Stimulated activated naive CD8-positive, alpha-beta T cell treated with anti-CD3 and anti-CD28 coated beads, Interleukin-15, Interleukin-2, amounts not matched to agents 100 U/mL and 50 U/mL, for 24 hours (primary cell): ENCODE results near the gene PDE4A.
"Not testable (repeated sequence)": the region's sequence is repeated elsewhere in the genome, so short reads cannot be mapped to it uniquely, and the experiment has no call there.

Experiments
- ATAC-seq: fragments of 150-1000 bp; cut with Tn5 transposase; one replicate; pipeline ENCODE4 v1.10.0; 2021
- DNase-seq: peaks from one replicate; pipeline ENCODE4 v3.0.0; 2021

PDE4A gene

DNA sequence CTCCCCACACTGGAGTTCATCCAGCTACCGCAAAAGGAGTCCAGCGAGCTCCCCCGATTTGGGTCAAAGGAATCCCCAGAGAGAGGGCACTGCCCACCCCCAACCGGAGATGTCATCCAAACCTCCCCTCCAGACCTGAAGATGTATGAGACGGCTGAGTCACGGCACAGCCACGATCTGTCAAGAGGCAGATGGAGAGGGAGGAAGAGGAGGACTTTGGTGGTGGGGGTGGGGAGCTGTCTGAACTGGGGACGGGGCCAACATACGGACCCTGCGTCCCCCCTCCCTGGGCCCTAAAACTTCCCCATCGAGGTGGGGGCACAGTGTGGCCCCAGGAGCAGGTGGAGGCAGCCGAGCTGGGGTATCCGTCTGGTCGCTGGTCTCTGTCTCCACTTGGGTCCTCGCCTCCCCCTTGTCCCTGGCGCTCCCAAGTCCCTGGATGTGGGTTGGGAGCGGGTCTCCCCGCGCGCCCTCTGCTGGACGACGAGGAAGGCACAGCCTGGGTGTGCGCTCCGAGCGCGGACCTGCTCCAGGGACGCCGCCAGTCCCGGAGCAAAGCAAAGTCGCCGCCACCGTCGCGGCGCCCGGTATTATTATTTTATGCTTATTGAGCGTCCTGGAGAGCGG lies 3.8 kb downstream of the PDE4A start:
- DNase-seq (peak; percentile 80), ATAC-seq (peak; percentile 14)

DNA sequence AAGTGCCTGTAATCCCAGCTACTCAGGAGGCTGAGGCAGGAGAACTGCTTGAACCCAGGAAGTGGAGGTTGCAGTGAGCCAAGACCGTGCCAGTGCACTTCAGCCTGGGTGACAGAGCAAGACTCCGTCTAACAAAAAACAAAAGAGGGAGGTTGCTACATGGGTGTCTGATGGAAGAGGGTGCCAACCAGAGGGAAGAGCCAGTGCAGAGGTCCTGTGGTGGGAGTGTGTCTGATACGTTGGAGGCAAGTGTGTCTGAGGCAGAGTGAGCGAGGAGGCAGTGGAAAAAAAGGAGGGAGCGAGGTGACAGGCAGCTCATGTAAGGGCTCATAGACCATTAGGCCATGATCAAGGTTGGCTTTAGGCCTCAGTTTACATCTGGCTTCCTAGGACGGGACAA lies 6.8 kb downstream of the PDE4A start:
- ATAC-seq = no peak

DNA sequence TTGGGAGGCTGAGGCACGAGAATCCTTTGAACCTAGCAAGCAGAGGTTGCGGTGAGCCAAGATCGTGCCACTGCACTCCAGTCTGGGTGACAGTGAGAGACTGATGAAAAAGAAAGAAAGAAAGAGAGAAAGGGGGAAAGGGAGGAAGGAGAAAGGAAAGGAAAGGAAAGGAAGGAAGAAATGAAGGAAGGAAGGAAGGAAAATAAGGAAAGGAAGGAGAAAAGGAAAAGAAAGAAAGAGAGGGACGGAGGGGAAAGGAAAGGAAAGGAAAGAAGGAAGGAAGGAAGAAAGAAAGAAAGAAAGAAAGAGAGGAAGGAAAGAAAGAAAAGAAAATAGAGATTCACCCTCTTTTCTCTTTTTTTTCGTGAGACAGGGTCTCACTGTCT lies 8.7 kb downstream of the PDE4A start:
- DNase-seq = no peak
- ATAC-seq = no peak

More for the DNA sequence above, 6.8 kb downstream of the PDE4A start:
- no peak for DNase-seq

DNA sequence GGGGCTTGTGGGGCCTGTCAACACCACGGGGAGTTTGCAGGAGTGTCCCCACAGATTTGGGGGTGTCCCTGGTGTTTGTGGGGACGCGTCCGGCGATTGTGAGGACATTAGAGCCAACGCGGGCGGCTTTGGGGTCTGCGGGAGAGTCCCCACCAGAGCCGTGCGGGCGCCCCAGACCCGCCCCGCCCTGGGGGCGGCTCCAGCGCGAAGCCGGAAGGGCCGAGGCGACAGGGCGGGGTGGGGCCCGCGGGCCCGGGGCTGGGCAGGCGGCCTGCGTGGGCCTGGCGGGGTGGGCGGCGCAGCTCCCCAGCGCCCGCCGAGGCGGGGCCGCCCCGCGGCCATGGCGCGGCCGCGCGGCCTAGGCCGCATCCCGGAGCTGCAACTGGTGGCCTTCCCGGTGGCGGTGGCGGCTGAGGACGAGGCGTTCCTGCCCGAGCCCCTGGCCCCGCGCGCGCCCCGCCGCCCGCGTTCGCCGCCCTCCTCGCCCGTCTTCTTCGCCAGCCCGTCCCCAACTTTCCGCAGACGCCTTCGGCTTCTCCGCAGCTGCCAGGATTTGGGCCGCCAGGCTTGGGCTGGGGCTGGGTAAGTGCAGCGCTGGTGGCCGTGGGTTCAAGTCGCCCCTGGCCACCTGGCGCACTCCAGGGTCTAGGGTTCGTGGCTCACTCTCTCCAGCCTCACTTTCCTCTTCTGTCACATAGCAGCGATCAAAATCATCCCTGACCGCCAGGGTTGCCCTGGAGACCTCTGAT lies 10.3 kb downstream of the PDE4A start:
- ATAC-seq = no peak
- peak; percentile 30 for DNase-seq

DNA sequence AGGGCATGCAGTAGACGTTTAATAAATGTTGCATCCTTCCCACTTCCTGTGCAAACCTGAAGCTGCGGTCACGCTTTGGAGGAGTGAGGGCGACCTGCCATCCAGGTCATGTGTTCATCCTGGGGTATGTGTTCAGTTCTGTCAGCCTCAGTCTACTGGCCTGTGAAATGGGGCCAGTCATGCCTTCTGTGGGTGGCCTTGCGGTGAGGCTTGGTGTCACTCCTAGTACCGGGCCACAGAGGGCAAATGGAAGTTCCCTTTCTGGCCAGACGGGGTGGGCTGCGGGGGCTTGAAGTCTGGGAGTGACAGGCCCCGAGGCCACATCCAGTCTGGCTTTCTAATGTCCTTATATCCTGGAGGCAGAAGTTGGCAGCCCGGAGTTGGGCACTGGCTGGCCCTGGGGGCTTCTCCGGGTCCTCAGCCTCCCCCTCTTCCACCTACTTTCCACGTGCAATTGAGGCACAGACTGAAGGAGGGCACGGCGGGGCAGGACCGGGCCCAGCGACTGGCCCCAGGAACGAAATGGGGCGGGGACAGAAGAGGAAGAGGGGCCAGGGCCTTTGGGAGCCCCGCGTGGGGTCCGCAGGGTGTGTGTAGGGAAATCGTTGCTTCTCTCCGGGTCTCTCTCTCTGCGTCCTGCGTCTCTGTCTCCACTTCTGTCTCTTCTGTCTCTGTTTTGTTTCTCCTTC lies 11.1 kb downstream of the PDE4A start:
- ATAC-seq (peak; percentile 24), DNase-seq (peak; percentile 73)

DNA sequence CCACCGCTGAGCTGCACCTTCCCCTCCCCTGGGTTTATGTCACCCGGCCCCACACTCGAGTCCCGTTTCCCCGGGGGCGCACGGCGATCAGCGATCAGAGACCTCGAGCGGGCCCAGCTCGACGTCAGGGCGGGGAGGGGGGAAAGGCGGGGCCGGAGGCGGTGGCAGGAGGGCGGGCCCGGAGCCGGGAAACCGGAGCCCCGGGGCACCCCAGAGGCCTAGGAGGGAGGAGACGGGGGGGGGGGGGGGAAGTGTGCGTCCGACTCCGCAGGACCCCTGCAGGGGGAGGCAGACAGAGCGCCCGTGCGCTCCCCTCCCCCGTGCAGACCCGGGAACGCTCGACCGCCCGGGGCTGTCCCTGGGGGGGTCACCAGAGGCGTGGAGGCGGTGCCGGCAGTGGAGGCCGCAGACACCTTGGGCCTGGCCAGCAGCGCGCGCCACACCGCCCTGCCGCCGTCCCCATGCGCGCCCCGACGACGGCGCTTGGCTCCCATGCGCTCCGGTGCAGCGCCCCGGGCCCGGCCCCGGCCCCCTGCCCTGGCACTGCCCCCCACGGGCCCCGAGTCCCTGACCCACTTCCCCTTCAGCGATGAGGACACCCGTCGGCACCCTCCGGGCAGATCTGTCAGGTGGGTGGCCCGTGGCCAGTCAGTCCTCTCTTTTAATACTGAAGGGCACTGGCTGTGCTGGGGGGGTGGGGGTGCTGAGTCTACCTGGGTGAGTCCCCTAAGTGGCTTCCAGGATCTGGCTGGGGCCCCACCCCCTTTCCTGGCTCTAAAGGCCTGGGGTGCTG lies 11.8 kb downstream of the PDE4A start:
- DNase-seq (peak; percentile 76), ATAC-seq (no peak)

DNA sequence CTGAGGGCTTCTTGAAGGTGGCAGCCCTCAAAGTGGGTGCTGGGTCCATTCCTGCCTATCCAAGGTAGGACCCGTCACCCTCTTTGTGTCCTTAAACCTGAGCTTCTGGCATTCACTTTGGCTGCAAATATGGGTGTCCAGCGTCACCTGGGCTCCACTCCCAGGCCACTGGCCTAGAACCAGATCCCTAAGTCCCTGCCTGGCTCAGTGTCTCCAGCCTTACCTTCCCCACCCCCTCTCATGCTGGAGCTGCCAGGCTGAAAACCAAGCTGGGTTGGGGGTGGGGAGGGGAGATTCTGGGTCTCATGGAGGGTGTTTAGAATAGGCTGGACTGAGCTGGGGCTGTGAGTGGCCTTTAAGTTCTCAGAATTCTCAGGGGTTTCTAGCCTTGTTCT lies 12.4 kb downstream of the PDE4A start:
- DNase-seq (no peak), ATAC-seq (no peak)

DNA sequence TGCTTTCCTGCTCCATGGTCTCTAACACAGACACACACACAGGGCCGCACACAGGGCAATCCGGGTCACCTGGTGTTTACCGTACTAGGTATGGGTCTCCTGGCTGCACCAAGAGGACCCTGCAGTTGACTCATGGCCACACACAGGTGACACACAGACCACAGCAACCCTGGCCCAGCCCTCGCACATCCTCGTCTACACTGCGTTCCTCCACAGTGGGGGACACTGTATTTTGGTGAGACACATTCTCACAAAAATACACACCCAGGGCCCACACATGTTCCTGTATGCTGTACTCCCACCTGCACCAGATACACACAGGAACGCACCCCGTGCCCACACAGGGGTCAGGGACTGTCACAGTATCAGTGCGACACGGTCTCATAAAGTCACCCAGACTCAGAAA lies 12.8 kb downstream of the PDE4A start:
- DNase-seq (peak; percentile 35), ATAC-seq (peak; percentile 50)

DNA sequence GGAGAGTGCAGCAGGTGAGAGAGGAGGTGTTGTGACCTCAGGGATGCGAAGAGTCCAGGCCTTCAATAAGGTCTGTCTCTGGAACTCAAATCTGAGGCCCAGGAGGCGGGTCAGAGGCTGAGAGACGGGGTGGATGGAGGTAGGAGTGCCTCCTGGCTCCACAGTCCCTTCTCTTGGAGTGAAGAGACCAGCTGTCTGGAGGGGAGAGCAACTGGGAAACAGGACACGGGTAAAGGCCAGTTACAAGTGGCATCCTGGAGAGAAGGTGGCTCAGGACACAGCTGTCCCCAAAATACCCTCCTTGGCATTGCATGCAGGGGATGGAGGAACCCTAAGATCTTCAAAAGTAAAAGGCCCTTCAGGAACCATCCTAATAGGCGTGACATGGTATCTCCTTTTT lies 19.2 kb downstream of the PDE4A start:
- ATAC-seq (no peak), DNase-seq (no peak)

DNA sequence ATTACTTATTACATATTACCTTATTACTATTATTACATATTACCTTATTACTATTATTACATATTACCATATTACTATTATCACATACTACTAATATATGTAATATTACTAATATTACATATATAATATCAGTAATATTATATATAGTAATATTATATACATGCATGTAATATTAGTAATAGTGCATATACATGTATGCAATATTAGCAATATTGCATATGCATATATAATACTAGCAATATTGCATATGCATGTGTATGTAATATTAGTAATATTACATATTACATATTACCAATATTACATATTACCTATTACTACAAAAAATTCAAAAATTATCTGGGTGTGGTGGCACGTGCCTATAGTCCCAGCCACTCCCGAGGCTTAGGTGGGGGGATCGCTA lies 22.4 kb downstream of the PDE4A start:
- ATAC-seq (no peak), DNase-seq (no peak)

DNA sequence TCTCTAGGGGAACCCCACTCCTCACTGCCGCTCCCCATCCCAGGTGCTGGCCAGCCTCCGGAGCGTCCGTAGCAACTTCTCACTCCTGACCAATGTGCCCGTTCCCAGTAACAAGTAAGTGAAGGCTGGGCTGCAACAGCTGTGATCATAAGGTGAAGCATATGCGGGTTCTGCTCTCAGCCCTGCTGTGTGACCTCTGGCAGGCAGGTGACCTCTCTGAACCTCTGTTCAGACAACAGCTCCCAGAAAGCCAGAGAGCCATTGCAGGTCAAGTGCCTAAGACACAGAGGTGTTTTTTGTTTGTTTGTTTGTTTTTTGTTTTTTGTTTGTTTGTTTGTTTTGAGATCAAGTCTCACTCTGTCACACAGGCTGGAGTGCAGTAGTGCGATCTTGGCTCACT lies 28.7 kb downstream of the PDE4A start:
- DNase-seq (no peak), ATAC-seq (no peak)

DNA sequence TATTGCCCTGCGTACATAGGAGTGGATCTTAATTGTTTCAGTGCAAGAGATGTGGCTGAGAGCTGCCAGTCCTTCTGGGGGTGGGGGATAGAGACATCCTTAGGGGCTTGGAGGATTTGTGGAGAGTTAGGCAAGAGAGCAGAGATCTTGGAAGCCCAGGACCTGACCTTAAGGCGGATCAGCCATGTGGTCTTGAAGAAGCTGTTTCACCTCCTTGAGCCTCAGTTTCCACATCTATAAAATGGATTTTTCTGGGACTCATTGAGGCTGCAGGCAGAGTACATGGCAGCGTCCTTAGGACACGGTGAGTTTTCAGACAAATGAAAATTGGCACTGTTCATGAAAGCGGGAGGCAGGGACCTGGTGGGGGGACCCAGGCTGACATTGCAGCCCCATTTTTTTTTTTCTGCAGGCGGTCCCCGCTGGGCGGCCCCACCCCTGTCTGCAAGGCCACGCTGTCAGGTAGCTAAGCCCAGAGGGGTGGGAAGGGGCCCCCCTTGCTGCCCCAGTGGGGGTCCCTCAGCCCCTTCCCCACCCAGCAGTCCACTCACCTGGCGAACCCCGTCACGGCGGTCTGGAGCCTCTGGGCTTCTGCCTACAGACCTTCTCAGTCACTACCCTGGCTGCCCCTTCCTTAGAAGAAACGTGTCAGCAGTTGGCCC lies 30.0 kb downstream of the PDE4A start:
- DNase-seq (no peak), ATAC-seq (no peak)

DNA sequence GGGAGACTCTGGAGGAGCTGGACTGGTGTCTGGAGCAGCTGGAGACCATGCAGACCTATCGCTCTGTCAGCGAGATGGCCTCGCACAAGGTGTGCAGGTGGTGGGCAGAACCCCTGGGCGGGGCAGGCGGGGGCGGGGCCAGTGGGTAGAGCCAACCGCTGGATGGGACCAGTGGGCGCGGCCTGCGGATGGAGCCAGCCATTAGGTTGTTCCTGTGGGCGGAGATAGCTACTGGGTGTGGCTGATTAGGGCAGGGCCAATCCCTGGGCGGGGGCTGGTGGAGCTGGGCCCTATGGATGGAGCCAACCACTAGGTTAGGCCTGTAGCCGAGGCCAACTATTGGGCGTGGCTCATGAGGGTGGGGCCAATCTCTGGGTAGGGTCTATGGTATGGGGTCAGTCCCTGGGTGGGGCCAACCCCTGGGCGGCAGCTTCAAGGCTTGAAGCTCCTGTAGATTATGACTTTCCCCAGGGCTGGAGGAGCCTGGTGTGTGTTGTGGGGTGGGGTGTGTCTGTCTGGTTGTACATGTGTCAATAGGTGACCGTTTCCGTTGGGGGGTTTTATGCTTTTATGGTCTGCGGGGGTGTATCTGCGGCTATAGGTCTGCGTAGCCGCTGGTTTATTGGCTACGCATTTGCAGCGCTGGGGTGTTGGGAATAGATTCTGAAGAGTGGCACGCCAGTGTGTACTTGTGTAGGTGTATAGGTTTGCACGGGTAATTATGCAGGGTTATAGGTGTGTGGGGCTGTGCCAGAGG lies 30.7 kb downstream of the PDE4A start:
- DNase-seq = peak; percentile 29
- ATAC-seq = peak; percentile 20

DNA sequence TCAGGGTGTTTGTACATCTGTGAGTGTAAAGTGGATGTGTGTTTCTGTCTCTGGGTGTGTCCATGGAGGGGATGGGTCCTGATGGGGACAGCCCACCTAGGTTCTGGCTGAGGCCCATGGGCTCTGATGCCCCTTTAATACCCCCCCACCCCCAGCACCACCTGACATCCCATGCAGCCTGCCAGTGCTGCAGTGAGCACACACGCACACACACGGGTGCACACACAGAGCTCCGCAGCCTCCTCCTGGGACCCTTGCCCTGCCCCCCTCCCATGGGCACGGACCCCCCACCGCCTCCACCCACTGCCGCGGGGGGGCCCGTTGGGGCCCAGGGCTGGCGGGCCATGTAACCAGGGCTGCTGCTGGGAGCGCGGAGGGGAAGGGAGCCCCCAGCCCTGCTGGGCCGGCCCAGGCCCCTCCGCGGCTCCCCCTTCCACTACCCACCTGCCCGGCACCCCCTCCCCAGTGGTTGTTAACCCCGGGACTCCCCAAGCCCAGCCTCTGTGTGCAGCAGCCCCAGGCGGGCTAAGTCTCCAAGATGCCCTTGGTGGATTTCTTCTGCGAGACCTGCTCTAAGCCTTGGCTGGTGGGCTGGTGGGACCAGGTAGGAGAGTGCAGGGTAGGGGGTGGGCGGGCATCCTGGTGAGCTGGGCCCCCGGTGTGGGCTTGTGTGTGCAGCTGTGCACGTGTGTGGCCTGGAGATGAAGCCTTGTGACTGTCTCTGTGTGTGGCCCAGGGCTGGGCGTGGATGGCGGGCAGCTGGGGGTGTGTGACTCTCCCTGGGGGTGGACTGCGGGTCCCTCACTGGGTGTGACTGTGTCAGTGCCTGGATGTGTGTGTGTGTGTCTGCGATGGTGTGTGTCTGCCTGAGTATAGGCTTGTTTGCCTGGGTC lies 32.6 kb downstream of the PDE4A start:
- no peak for DNase-seq
- ATAC-seq = peak; percentile 20

DNA sequence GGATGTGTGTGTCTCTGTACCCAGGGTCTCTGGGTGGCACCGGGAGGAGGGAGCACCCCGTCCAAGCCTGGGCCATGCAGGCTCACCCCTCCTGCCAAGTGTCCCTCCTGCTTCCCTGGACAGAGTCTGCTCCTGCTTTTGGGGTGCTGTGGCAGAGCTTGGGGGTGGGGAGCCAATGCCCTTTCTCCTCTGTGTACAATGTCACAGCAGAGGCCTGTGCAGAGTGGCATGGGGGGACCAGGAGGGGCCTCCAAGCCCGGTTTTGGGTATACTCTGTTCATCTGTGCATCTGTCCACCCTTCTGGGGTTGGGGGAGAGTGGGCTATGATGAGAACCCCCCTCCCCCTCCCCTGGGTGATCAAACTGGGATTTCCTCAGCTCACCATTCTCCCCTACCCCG lies 33.5 kb downstream of the PDE4A start:
- DNase-seq (no peak), ATAC-seq (no peak)

DNA sequence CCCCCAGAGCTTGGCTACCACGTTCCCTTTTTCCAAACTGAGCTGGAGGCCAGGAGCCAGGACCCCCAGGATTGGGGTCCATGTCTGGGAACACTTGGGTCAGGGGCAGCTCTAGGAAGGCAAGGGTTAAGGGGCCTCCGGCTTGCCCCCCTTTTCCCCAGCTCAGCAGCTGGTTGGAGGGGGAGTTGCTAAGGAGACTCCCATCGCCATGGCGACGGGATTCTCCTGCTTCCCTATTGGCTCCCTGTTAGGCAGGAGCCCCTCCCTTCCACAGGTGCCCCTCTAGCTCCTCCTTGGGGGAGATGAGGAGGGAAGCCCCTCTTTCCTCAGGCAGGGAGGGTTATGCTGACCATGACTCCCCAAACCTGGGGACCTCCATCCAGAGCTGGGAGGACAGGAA lies 33.9 kb downstream of the PDE4A start:
- DNase-seq (no peak), ATAC-seq (no peak)

DNA sequence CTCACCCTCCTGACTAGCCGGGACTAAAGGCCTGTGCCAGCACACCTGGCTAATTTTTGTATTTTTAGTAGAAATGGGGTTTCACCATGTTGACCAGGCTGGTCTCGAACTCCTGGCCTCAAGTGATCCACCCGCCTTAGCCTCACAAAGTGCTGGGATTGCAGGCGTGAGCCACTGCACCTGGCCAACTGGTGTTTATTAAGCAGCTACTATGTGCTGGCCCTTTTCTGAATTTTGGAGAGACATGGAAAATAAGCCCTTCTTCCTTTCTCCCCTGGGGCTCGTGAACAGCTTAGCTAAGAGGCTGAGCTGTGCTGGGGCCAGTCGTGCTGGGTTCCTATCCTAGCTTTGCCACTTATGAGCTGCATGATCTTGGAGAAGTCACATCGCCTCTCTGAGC lies 38.4 kb downstream of the PDE4A start:
- not testable (repeated sequence) for ATAC-seq, DNase-seq

DNA sequence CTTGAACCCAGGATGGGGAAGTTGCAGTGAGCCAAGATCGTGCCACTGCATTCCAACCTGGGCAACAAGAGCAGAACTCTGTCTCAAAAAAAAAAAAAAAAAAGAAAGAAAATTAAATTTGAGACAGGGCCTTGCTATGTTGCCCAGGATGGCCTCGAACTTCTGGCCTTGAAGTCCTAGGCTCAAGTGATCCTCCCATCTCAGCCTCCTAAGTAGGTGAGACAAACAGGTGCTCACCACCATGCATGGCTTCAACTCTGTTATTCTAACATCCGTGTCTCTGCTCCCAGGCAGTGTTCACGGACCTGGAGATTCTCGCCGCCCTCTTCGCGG lies 40.3 kb downstream of the PDE4A start:
- ATAC-seq (no peak), DNase-seq (no peak)

DNA sequence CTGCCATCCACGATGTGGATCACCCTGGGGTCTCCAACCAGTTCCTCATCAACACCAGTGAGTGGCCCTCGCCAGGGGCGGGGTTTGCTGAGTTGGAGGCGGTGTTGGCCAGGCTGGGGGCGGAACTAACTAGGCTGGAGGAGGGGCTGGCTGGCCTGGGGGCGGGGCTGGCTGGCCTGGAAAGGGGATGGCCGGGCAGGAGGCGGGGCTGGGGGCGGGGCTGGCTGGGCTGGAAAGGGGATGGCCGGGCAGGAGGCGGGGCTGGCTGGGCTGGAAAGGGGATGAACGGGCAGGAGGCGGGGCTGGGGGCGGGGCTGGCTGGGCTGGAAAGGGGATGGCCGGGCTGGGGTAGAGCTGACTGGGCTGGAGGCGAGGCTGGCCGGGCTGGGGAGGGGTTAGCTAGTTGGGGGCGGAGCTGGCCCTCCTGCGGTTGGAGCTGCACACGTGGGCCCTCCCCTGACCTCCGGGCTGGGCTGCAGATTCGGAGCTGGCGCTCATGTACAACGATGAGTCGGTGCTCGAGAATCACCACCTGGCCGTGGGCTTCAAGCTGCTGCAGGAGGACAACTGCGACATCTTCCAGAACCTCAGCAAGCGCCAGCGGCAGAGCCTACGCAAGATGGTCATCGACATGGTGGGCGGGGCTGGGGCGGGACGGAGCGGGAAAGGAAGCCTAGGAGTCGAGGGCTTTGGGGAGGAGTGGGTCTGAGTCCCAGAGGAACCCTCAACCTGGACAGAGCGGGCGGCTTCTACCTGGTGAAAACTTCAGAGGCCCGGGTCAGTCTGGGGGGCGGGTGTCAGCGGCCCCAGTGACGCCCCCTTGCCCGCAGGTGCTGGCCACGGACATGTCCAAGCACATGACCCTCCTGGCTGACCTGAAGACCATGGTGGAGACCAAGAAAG lies 41.0 kb downstream of the PDE4A start:
- peak; percentile 93 for DNase-seq
- peak; percentile 96 for ATAC-seq
